ENCODE data around the gene ARHGEF25. TPM values are rescaled to one million over a fixed set of nuclear protein-coding genes. Genes with fewer than 3 reads are reported as not detected.
A peak's percentile ranks its signal among the peaks of the same experiment; 100 is the strongest.

Gene ARHGEF25
- total and polyA plus RNA-seq, 2 of the 13 experiments (the other 11 are each of a cell fraction or from before 2014, with no cell fraction given), result 11.5 to 12.5 TPM

DNA sequence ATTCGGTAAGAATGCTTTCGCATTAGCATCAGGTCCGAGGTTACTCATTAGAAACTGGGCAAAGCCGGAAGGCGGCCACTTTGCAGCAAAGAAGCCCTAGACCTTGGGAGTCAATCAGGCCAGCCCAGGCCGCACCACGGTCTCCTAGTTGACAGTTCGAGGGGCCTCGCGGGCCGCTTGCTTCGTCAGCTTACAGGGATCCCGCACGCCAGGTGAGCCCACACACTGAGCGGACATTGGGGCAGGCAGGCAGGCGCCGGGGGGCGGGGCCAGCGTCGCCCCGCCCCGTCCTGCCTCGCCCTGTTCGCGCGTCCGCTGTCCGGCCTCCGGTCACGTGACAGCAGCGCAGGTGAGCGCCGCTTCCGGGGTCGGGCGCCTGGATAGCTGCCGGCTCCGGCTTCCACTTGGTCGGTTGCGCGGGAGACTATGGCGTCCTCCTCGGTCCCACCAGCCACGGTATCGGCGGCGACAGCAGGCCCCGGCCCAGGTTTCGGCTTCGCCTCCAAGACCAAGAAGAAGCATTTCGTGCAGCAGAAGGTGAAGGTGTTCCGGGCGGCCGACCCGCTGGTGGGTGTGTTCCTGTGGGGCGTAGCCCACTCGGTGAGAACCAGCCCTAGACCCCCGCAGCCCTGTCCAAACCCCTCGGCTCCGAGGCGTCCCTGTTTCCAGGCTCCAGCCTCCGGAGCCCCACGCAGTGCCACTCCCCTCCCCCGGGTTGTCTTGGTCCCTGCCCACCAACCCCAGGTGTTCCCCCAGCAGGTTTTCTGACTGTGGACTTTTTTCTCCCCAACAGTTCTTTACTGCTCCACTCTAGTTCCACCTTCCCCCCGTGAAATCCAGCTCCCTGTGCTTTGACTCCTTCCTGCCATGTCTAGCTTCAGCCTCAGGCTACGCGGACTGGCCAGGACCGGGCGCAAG lies 20.1 kb upstream of the ARHGEF25 start, which contains the start of gene PIP4K2C (continued):
- TF ChIP-seq, protein P1, sequence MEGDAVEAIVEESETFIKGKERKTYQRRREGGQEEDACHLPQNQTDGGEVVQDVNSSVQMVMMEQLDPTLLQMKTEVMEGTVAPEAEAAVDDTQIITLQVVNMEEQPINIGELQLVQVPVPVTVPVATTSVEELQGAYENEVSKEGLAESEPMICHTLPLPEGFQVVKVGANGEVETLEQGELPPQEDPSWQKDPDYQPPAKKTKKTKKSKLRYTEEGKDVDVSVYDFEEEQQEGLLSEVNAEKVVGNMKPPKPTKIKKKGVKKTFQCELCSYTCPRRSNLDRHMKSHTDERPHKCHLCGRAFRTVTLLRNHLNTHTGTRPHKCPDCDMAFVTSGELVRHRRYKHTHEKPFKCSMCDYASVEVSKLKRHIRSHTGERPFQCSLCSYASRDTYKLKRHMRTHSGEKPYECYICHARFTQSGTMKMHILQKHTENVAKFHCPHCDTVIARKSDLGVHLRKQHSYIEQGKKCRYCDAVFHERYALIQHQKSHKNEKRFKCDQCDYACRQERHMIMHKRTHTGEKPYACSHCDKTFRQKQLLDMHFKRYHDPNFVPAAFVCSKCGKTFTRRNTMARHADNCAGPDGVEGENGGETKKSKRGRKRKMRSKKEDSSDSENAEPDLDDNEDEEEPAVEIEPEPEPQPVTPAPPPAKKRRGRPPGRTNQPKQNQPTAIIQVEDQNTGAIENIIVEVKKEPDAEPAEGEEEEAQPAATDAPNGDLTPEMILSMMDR (CRISPR knock-in tag; IDR thresholded peaks at IDR 0.05), result peak; percentile 1; the same call in 1 of the 2 replicates
- TF ChIP-seq ZNF589 (CRISPR knock-in tag; conservative IDR thresholded peaks at IDR 0.05), result no peak
- no peak for TF ChIP-seq HNRNPH1 (optimal IDR thresholded peaks at IDR 0.05; ENCODE audit: low read depth, low read length)
- TF ChIP-seq, protein P2, sequence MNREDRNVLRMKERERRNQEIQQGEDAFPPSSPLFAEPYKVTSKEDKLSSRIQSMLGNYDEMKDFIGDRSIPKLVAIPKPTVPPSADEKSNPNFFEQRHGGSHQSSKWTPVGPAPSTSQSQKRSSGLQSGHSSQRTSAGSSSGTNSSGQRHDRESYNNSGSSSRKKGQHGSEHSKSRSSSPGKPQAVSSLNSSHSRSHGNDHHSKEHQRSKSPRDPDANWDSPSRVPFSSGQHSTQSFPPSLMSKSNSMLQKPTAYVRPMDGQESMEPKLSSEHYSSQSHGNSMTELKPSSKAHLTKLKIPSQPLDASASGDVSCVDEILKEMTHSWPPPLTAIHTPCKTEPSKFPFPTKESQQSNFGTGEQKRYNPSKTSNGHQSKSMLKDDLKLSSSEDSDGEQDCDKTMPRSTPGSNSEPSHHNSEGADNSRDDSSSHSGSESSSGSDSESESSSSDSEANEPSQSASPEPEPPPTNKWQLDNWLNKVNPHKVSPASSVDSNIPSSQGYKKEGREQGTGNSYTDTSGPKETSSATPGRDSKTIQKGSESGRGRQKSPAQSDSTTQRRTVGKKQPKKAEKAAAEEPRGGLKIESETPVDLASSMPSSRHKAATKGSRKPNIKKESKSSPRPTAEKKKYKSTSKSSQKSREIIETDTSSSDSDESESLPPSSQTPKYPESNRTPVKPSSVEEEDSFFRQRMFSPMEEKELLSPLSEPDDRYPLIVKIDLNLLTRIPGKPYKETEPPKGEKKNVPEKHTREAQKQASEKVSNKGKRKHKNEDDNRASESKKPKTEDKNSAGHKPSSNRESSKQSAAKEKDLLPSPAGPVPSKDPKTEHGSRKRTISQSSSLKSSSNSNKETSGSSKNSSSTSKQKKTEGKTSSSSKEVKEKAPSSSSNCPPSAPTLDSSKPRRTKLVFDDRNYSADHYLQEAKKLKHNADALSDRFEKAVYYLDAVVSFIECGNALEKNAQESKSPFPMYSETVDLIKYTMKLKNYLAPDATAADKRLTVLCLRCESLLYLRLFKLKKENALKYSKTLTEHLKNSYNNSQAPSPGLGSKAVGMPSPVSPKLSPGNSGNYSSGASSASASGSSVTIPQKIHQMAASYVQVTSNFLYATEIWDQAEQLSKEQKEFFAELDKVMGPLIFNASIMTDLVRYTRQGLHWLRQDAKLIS (CRISPR knock-in tag; IDR thresholded peaks at IDR 0.05), result no peak
- TF ChIP-seq, protein P3, sequence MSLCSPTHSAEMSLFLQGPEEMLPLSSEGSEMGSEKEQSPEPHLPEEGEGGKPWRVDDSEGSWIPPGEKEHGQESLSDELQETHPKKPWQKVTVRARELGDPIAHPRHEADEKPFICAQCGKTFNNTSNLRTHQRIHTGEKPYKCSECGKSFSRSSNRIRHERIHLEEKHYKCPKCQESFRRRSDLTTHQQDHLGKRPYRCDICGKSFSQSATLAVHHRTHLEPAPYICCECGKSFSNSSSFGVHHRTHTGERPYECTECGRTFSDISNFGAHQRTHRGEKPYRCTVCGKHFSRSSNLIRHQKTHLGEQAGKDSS (CRISPR knock-in tag; IDR thresholded peaks at IDR 0.05; ENCODE audit: borderline replicate concordance, low read depth), result 0 out of 2 replicates have a peak, but pooled peaks have one; percentile 24
- TF ChIP-seq, protein P4, sequence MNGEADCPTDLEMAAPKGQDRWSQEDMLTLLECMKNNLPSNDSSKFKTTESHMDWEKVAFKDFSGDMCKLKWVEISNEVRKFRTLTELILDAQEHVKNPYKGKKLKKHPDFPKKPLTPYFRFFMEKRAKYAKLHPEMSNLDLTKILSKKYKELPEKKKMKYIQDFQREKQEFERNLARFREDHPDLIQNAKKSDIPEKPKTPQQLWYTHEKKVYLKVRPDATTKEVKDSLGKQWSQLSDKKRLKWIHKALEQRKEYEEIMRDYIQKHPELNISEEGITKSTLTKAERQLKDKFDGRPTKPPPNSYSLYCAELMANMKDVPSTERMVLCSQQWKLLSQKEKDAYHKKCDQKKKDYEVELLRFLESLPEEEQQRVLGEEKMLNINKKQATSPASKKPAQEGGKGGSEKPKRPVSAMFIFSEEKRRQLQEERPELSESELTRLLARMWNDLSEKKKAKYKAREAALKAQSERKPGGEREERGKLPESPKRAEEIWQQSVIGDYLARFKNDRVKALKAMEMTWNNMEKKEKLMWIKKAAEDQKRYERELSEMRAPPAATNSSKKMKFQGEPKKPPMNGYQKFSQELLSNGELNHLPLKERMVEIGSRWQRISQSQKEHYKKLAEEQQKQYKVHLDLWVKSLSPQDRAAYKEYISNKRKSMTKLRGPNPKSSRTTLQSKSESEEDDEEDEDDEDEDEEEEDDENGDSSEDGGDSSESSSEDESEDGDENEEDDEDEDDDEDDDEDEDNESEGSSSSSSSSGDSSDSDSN (CRISPR knock-in tag; IDR thresholded peaks at IDR 0.05), result peak; percentile 32; the same call in 1 of the 2 replicates
- no peak for TF ChIP-seq PRPF4 (IDR thresholded peaks at IDR 0.05; ENCODE audit: low read depth, low read length, poor library complexity, severe bottlenecking)
- no peak for TF ChIP-seq SYNCRIP (IDR thresholded peaks at IDR 0.05; ENCODE audit: insufficient read depth, low read depth, low read length)
- no peak for TF ChIP-seq SRSF1 (optimal IDR thresholded peaks at IDR 0.05; ENCODE audit: low read depth, low read length)
- no peak for TF ChIP-seq EEA1 (CRISPR knock-in tag; IDR thresholded peaks at IDR 0.05; ENCODE audit: borderline replicate concordance)
- TF ChIP-seq ZNF891 (CRISPR knock-in tag; IDR thresholded peaks at IDR 0.05), result peak; percentile 22
- TF ChIP-seq, protein P5, sequence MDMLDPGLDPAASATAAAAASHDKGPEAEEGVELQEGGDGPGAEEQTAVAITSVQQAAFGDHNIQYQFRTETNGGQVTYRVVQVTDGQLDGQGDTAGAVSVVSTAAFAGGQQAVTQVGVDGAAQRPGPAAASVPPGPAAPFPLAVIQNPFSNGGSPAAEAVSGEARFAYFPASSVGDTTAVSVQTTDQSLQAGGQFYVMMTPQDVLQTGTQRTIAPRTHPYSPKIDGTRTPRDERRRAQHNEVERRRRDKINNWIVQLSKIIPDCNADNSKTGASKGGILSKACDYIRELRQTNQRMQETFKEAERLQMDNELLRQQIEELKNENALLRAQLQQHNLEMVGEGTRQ (IDR thresholded peaks at IDR 0.05; ENCODE audit: low read depth, low read length), result peak; percentile 92
- TF ChIP-seq, protein P5 (CRISPR knock-in tag; IDR thresholded peaks at IDR 0.05; ENCODE audit: borderline replicate concordance), result peak; percentile 86; the same call in 1 of the 2 replicates
- peak; percentile 72 for TF ChIP-seq ATF7-NPFF (CRISPR knock-in tag; IDR thresholded peaks at IDR 0.05; ENCODE audit: low read depth)
- TF ChIP-seq ZNF768 (CRISPR knock-in tag; IDR thresholded peaks at IDR 0.05), result no peak; the same call in 1 of the 2 replicates
- no peak for TF ChIP-seq SP1 (IDR thresholded peaks at IDR 0.05)
- TF ChIP-seq SP1 (CRISPR knock-in tag; IDR thresholded peaks at IDR 0.05), result peak; percentile 83
